ENCODE measurements around the gene PEX11G.

Gene PEX11G

GRCh38 chr19:7477758-7478157, 11.1 kb downstream of the PEX11G start:
- DNase-seq (ENCODE audit: low spot score), result no peak
- no peak for TF ChIP-seq CTCF (IDR thresholded peaks at IDR 0.05; ENCODE audit: borderline replicate concordance, control extremely low read depth, extremely low read depth, insufficient read depth, missing control alignments)
- in situ Hi-C loops (cut with MboI; ENCODE audit: low sequenced_read_pairs, unreplicated experiment), result no loop called here

GRCh38 chr19:7476777-7477494, 11.9 kb downstream of the PEX11G start:
- no peak for DNase-seq (ENCODE audit: low spot score)
- no peak for TF ChIP-seq CTCF (IDR thresholded peaks at IDR 0.05; ENCODE audit: borderline replicate concordance, control extremely low read depth, extremely low read depth, insufficient read depth, missing control alignments)

GRCh38 chr19:7476241-7476640, 12.6 kb downstream of the PEX11G start:
- in situ Hi-C loops (cut with MboI; ENCODE audit: low sequenced_read_pairs, unreplicated experiment), result no loop called here
- no peak for TF ChIP-seq CTCF (IDR thresholded peaks at IDR 0.05; ENCODE audit: borderline replicate concordance, control extremely low read depth, extremely low read depth, insufficient read depth, missing control alignments)
- no peak for DNase-seq (ENCODE audit: low spot score)

More at GRCh38 chr19:7476777-7477494, 11.9 kb downstream of the PEX11G start:
- in situ Hi-C loops (cut with MboI; ENCODE audit: low sequenced_read_pairs, unreplicated experiment), result no loop called here

GRCh38 chr19:7475665-7476064, 13.2 kb downstream of the PEX11G start:
- in situ Hi-C loops (cut with MboI; ENCODE audit: low sequenced_read_pairs, unreplicated experiment), result no loop called here
- no peak for TF ChIP-seq CTCF (IDR thresholded peaks at IDR 0.05; ENCODE audit: borderline replicate concordance, control extremely low read depth, extremely low read depth, insufficient read depth, missing control alignments)
- DNase-seq (ENCODE audit: low spot score), result no peak

GRCh38 chr19:7471696-7472615, 16.9 kb downstream of the PEX11G start:
- DNase-seq (ENCODE audit: low spot score), result peak; percentile 63
- no peak for TF ChIP-seq CTCF (IDR thresholded peaks at IDR 0.05; ENCODE audit: borderline replicate concordance, control extremely low read depth, extremely low read depth, insufficient read depth, missing control alignments)
- in situ Hi-C loops (cut with MboI; ENCODE audit: low sequenced_read_pairs, unreplicated experiment), result no loop called here

- in situ Hi-C loops (cut with MboI; ENCODE audit: low sequenced_read_pairs, unreplicated experiment), result no loop called here
- DNase-seq (ENCODE audit: low spot score), result no peak
- TF ChIP-seq CTCF (IDR thresholded peaks at IDR 0.05; ENCODE audit: borderline replicate concordance, control extremely low read depth, extremely low read depth, insufficient read depth, missing control alignments), result no peak
These were observed 18.1 kb downstream of the PEX11G start for GRCh38 chr19:7470540-7471305.
